OCI-LY3 (cell line): ENCODE results near the gene HDHD3.

Experiments used
- EZH2phosphoT487 ChIP-seq: fragments of 200-600 bp; shearing (Covaris generic); IDR thresholded peaks from 2 replicates; pipeline ENCODE4 v1.6.1; 2018; ENCODE audit warnings: antibody characterized with exemption, mixed run types, low read depth
- TF ChIP-seq, protein P1 (sequence below): fragments of 200-600, 300-600 bp; sonication (generic); IDR thresholded peaks from 2 replicates; pipeline ENCODE4 v1.5.1; 2014; ENCODE audit warnings: antibody characterized with exemption, low read length, low read depth

DNA sequence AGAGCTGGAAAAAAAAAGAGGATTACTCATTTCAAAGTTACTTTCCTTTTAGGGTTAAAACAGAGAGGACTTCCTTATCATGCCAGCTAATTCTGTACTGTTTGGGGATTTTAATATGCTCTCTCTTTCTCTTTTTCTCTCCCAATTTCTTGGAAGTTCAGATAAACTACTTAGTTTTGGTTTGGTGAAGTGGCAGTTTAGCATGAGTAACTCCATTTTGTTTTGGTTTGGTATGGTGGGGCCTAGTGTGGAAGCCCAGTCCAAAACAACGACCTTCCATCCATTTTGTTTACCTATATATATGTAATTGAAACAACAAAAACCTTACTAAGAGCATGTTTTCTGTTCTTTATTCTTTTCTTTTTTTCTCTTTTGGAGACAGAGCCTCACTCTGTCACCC, 31.1 kb downstream of the HDHD3 start:
- TF ChIP-seq, protein P1, sequence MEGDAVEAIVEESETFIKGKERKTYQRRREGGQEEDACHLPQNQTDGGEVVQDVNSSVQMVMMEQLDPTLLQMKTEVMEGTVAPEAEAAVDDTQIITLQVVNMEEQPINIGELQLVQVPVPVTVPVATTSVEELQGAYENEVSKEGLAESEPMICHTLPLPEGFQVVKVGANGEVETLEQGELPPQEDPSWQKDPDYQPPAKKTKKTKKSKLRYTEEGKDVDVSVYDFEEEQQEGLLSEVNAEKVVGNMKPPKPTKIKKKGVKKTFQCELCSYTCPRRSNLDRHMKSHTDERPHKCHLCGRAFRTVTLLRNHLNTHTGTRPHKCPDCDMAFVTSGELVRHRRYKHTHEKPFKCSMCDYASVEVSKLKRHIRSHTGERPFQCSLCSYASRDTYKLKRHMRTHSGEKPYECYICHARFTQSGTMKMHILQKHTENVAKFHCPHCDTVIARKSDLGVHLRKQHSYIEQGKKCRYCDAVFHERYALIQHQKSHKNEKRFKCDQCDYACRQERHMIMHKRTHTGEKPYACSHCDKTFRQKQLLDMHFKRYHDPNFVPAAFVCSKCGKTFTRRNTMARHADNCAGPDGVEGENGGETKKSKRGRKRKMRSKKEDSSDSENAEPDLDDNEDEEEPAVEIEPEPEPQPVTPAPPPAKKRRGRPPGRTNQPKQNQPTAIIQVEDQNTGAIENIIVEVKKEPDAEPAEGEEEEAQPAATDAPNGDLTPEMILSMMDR: no peak
- no peak for TF ChIP-seq EZH2phosphoT487
